ENCODE measurements around the gene IGSF8. TPM values are rescaled to one million over a fixed set of nuclear protein-coding genes. Genes with fewer than 3 reads are reported as not detected.

The IGSF8 gene
- total RNA-seq, 1 donor from 2014 or later = 39.4 TPM

DNA sequence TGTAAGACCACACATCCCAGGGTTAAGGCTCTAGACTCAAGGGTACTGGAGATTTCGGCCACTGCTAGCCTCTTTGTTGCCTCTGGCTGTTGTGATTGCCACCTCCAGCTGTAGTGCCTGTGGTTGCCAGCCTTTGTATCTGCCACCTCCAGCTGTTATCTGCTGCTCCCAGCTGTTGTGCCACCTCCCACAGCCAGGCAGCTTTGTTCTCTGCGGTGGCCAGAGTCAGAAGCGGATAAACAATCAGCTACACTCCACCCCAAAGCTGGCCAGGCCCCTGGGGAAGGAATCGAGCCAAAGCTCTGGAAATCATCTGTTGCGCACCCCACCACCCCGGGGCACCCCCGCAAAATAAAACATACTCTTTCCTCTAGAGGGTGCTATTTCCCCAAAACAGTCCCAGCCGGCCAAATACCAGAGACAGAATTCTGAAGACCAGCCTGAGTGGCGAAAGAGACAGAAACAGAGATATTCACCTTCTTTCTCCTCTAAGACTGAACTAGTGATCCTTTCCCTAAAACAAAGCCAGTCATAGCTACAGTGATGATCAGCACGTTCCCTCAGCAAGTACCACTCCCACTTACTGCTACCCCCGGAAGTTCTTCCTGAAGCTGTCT is 51.8 kb downstream of the IGSF8 start:
- intact Hi-C loops (cut with micrococcal nuclease) = loop anchor here (1.0 kb wide), 2 partner anchors 15 to 38 kb away; partner anchors contain the start of gene PIGM

DNA sequence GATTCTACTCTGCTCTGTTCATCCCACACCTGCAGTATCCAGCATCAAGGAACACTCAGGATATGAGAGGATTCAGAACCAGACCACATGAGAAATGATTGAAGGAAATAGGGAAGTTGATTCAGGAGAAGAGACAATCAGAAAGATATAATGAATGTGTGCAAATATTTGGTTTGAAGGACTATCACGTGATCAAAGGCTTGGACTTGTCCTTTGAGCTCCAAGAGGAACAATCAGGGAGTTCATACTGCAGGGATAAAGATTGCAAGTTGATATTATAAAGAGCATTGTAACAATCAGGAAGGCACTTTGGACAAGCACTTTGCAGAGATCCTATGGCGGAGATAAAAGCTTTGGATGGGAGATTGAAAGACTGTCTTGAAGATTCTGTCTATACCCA is 52.8 kb downstream of the IGSF8 start:
- intact Hi-C loops (cut with micrococcal nuclease) = loop anchor here (1.0 kb wide), 2 partner anchors 14 to 39 kb away; partner anchors contain the start of gene PIGM

- intact Hi-C loops (cut with micrococcal nuclease) = no loop called here
Observed at GRCh38 chr1:160043543-160043942, 54.9 kb downstream of the IGSF8 start.

Other genes starting within 250 kb of the IGSF8 start
- not detected in 2 replicates for gene VSIG8, start 236.0 kb downstream of the IGSF8 start, total RNA-seq
- gene CFAP45, start 198.5 kb downstream of the IGSF8 start, total RNA-seq = 0.57 and 0.98 TPM in 2 replicates
- 542 and 547 TPM in 2 replicates for gene TAGLN2, start 173.1 kb downstream of the IGSF8 start, total RNA-seq
- gene IGSF9, start 153.0 kb downstream of the IGSF8 start, total RNA-seq = 0.09 TPM in 1 of 2 replicates, not detected in the other
- not detected in 2 replicates for gene SLAMF9, start 144.4 kb downstream of the IGSF8 start, total RNA-seq
- gene PIGM, start 66.6 kb downstream of the IGSF8 start, total RNA-seq = 7.5 and 7.7 TPM in 2 replicates
- gene KCNJ10, start 28.5 kb downstream of the IGSF8 start, total RNA-seq = not detected in 2 replicates
- not detected in 2 replicates for gene KCNJ9, start 17.1 kb downstream of the IGSF8 start, total RNA-seq
- gene ATP1A2, start 17.1 kb upstream of the IGSF8 start, total RNA-seq = not detected in 2 replicates
- gene ATP1A4, start 53.0 kb upstream of the IGSF8 start, total RNA-seq = not detected in 2 replicates
- gene CASQ1, start 92.0 kb upstream of the IGSF8 start, total RNA-seq = 0.11 TPM in 1 of 2 replicates, not detected in the other
- 36.6 and 40.9 TPM in 2 replicates for gene PEA15, start 106.8 kb upstream of the IGSF8 start, total RNA-seq
- 98.3 and 105 TPM in 2 replicates for gene DCAF8, start 163.9 kb upstream of the IGSF8 start, total RNA-seq
- 43.9 and 46.4 TPM in 2 replicates for gene PEX19, start 186.5 kb upstream of the IGSF8 start, total RNA-seq
- gene COPA, start 244.6 kb upstream of the IGSF8 start, total RNA-seq = 141 and 152 TPM in 2 replicates
- 72.9 and 76.8 TPM in 2 replicates for gene NCSTN, start 244.8 kb upstream of the IGSF8 start, total RNA-seq

Data from T-helper 2 cell treated with Interferon-gamma antibody and Interleukin-4, amounts not matched to agents 100 ng/mL and 5 ng/mL, for 36 hours (primary cell).